HG02973 (cell line): Measurements from ENCODE around the gene ROBO1.

ENCODE experiments used
- ATAC-seq: cut with Tn5 transposase; IDR thresholded peaks from one replicate; pipeline ENCODE4 v1.9.1; 2021; ENCODE audit warnings: moderate library complexity; ENCODE audit not compliant: unreplicated experiment

The ROBO1 gene

DNA sequence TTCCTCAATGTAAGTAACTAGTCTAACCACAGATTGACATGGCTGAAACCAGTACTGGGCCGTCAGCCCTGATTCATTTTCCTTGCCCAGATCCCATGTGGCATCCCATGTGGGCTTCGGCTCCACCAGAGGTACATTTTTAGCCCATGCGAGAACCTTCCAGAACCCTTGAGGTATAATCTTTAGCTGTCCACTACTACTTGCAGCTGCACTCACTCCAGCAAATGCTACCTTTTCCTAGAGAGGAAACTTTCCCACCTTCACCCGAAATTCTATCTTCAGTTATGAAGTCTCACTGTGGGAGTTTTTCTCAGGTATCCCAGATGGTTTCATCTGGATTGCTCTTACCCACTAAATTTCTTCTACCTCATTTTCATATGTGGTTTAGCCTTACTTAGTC is 907.2 kb downstream of the ROBO1 start:
- no peak for ATAC-seq

DNA sequence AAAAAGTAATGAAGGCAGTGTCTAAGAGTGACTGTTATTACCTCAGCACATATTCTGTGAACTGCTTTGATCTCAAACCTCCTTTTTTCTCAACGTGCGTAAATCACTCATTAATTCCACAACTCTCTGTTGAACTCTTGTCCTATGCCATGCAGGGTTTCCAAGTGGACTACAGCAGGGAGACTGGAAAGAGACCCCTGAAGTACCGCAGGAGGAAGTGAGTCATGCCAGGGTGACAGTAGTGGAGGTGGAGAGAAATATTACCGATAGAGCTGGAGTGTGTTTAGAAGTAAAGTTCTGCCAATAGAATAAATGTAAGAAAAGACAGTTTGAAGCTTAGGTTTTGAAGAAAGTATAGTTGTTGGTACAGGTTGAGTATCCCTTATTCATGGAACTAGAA is 908.9 kb downstream of the ROBO1 start:
- no peak for ATAC-seq

DNA sequence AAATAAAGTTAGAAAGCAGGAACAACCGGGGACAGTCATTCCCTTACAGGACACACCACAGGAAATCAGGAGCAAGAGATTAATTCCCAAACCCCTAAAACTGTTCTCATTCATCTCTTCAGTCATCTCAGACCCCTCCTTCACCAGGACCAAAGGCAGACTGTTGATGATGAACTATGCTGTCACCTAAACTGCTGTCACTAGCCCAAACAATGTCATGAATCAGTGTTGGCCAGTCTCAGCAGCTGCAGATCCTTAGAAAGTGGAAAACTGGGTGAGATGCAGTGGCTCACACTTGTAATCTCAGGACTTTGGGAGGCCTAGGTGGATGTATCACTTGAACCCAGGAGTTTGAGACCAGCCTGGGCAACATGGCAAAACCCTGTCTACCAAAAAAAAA is 909.6 kb downstream of the ROBO1 start:
- no peak for ATAC-seq

DNA sequence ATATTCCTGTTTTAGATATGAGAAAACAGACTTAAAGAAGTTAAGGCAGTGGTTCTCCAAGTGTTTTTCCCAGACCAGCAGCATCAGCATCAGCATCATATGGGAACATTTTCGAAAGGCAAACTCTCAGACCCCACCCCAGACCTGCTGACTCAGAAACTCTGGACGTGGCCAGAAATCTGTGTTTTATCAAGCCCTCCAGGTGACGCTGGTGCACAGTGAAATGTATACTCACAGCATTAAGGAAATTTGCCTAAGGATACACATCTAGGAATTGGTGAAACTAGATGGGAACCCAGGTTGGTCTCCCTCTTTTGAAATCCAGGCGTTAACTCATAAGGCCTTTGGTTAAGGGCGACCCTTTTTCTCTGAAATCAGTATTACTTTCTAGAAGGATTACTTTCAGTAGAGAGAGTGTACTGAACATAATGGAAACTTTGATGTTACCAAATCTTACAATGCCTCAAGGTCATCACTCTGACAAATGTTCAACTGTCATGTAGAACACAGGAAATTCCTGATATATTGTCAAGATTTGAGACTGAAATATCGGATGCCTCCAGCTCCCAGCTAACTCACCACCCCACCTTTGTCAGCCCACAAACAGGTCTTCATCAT is 910.2 kb downstream of the ROBO1 start:
- ATAC-seq, result no peak

DNA sequence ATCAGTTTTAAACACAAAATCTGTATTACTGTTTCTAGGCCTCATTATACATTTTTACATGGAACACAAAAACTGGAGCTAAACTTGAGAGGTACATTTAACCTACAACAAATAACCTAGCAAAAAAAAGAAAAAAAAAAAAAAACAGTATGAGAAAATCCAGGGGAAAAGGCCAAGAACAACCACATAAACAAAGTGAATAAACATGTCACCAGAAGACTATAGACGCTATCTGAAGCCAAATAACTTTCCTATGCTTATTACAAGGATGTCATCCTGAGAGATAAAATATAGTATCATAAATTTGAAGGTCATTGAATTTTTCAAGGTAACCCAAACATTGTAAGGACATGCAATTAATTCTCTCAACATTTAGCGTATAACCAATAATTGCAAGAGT is 911.6 kb downstream of the ROBO1 start:
- no peak for ATAC-seq

DNA sequence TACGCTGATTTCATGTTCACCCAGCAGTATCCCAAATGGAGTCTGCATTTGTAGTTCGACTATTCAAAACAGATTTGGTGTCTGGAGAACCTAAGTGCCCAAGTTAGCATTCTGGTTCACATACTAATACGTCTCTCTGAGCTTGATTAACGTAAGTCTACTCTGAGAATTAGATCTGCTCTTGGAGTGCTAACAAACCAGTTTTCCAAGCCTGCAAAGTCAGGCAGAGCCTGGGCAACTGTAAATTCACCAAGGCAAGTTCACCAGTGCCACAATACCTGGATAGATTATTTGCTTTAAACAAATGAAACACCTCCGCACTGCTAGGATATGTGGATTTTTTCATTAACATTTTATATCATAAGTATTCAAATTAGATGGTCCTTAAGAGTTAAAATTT is 912.6 kb downstream of the ROBO1 start:
- ATAC-seq, result no peak

DNA sequence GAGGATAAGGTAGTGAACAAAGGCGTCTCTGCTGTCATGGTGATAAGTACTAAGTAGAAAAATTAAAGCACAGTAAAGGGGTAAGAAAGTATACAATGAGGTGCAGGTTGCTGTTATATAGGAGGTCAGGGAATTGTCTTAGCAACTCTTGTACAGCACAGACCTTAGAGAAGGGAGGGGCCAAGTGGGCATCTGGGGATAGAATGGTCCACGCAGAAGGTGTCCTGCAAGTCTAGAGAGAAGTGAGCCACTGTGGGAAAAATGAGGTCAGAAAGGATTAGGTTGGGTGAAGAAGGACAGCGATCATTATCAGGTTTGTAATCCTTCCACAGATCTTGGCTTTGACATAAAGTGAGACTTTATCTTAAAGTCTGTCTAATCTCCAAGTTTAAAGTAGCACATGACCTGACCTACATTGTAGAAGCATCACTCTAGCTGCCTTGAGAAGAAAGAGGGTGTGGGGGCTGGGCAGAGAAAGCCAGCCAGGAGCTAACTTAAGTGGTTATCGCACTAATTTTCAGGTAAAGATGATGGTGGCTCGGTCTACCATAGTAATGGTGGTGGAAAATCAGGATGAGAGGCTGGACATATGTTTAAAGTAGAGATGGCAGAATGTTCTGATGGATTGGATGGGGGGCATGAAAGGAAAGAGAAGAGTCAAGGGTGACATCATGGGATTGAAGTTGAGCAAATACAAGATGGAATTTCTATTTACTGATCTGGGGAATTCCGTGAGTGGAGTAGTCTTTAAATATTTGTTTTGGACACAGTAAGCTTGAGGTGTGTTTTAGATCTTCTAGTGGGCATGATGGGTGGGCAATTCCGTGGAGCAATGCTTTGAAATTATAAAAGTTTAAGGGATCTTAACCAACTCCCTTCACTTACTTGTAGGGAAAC is 919.2 kb downstream of the ROBO1 start:
- no peak for ATAC-seq

DNA sequence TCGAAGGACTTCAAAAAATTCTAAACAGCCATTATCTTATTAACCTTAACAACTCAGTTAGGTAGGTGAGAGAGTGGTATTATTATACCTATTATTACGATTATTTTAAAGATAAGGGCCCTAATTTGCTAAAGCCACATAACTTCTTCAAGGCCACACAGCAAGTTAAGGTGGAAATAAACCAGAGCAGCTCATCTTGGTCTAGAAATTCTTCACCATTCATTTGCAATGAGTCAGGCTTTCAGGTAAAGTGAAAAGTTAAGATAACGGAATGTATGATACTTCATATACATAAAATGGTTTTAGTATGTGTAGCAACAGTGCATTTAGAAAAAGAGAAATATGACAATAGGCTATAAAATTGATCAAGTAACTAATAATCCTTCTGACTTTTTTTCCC is 920.2 kb downstream of the ROBO1 start:
- no peak for ATAC-seq

DNA sequence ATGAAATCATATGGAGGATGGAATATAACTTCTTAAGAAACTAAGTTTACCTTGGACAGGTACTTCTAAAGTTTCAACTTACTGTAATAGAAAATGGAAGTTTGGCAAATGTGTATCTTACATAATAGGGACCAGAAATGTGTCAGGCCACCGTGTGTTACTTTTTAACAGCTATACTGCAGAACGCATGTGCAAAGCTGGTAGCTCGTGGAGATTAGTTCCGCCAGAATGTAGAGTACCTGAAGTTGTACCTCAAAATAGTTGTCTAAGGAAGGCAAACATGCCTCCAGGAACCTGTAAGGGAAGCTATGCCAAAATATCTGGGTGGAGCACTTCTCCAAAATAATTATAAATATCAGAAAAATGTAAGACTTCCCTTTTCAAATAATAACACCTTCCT is 920.6 kb downstream of the ROBO1 start:
- ATAC-seq, result no peak

DNA sequence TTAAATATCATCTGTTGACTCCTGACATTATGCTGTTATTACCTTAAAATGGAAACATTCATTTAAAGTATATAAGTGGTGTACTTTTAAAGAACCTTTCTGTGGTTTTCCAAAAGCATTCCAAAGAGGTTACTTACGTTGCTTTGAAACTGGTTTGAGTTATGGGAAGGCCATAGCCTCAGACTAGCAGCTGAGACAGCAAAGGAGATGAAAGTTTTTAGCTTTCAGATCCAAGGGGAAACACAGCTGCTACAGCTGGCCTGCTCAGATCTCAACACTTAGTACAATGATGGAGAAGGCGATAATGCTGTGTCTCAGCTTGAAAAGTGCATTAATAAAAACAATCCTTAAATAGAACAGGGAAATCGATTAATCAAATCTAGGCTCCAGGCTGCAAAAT is 921.1 kb downstream of the ROBO1 start:
- ATAC-seq, result no peak

DNA sequence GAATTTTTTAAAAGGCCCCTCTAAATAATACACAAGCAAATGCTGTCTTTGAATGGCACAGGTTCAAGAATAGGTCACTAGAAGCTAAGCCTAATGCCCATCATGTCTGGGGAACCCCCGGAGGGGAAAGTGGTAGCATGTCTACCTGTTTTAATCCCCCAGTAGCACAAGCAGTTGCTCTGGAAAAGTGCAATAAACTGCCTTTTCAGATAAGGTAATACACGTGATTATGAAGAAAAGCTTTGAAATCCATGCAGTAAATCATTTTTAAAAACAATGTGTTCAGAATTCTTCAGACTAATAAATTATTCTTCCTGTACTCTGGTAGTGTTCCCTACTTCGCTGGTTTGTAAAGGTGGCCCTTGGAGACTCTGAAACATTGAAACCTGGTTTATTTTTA is 922.2 kb downstream of the ROBO1 start:
- no peak for ATAC-seq

DNA sequence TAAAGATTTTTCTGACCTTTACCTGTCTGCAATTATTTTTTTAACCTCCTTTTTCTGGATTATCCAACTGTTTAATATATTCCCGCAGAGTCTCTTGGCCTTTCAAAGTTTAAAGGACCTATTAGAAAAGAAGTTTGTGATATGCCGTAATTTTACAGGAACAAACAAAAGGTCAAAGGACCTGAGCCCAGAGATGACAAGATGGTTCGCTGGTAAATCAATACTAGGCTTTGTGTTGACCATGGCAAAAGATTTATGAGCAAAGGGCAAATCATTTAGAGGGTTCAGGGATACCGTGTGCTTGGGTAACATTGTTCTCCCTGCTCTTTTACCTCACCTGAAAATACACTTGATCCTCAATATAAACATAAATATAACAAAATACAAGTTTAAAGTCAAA is 923.5 kb downstream of the ROBO1 start:
- no peak for ATAC-seq

DNA sequence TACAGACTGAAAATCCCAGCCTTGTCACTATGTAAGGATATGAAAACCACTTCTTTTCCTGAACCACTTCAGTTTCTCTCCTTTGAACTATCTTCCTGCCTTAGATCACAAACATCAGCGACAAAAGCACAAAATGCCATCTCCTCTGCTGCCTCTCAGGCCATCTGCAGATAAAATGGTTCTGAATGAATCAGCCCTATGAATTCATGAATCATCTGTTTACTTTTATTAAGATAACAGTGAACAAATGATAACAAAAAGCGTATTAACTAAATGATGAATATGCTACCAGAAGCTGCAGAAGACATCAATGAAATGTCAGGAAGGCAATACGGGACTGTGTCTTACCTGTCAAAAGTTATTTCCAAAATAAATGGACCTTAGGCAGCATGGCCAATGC is 928.1 kb downstream of the ROBO1 start:
- ATAC-seq, result no peak

DNA sequence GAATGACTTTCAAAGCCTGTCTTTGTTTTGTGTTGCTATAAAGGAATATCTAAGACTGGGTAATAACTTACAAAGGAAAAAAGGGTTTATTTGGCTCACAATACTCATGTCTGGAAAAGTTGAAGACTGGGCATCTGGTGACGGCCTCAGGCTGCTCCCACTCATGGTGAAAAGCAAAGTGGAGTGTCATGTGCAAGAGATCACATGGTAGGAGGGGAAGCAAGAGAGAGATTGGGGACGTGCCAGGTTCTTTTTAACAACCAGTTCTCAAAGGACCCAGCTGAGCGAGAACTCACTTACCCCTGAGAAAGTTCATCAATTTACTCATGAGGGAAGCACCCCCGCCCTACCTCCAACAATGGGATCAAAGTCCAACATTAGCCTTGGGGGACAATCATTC is 929.4 kb downstream of the ROBO1 start:
- no peak for ATAC-seq

DNA sequence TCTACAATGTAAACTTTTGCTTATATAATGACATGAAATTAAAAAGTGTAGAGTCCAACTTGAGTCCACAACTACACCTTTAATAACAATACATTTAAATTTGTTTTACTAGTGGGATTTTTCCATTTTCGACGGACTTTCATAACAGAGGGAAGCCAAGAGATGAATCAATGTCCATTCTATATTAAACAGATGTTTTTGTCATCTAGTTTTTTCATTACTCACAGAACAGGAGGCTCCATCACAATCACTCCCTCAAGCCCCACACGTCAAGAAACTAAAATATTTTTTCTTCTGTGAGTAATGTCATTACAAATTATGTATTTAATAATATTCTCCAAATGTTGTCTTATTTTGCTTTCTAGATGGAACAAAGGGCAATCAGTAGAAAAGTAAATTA is 932.9 kb downstream of the ROBO1 start:
- no peak for ATAC-seq

DNA sequence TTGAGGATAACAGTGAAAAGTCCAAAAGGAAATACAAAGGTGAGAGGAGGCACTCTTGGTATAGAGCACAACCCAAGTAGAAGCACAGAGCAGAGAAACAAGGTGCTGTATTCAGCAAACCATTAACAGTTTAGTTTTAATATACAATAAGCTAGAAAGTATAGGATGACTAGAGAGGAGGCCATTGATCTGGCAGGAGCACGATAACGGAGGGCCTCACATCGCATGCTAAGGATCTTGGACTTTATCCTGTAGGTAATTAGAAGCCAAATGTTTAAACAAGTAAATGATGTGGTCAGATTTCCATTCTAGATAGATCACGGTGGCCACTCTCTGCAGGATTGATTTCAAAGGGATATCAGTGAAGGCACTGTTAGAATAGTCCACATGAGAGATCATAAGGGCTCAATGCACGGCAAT is 935.0 kb downstream of the ROBO1 start:
- ATAC-seq, result no peak

DNA sequence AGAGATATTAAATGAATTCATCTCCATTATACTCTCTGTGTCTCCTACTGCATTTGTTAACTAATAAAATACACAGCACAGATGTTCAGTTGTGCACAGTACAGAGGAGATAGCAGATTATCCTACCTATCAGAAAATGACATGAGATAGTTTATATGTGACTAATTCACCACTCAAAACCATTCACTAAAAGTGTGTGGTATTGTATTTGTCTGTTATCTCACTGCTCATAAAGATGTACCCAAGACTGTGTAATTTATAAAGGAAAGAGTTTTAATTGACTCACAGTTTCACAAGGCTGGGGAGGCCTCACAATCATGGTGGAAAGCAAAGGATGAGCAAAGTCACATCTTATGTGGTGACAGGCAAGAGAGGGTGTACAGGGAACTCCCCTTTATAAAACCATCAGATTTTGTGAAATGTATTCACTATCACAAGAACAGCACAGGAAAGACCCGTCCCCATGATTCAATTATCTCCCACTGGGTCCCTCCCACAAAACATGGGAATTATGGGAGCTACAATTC is 936.3 kb downstream of the ROBO1 start:
- ATAC-seq, result no peak

DNA sequence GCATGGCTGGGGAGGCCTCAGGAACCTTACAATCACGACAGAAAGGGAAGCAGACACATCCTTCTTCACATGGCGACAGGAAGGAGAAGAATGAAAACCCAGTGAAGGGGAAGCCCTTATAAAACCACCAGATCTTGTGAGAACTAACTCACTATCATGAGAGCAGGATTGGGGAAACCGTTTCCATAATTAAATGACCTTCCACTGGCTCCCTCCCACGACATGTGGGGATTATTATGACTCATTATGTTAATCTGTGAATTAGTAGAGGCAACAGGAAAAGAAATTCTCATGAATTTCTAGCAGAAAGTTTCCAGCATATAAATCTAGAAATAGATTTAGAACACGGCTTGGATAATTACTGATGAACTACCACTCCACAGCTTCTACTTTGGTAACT is 937.3 kb downstream of the ROBO1 start:
- ATAC-seq, result no peak

DNA sequence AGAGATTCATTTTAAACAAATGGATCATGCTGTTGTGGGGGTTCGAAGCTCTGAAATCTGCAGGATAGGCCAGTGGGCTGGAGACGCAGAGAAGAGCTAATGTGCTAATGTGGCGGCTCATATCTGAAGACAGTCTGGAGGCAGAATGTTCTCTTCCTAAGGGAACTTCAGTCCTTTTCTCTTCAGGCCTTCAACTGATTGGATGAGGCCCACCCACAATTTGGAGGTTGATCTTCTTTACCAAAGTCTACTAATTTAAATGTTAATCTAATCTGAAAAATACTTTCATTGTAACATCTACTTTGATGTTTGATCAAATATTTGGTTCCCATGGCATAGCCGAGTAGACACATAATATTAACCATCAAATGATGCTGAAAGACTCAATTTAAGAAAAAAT is 940.2 kb downstream of the ROBO1 start:
- no peak for ATAC-seq

DNA sequence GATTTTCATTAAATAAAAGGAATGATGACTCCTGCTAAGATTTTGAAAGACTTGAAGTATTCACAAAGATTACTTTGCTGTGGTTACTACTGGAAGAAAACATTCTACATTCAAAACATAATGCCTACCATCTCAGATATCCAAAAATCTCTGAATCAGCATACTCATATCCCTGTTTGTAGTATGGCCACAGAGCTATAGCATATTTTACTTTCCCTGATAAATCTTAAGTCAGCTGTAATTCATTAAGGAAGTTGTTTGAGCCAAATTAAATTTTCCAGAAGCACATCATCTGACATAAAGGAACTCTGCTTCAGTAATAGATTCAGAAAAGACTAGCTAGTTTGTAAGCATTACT is 942.0 kb downstream of the ROBO1 start:
- no peak for ATAC-seq

DNA sequence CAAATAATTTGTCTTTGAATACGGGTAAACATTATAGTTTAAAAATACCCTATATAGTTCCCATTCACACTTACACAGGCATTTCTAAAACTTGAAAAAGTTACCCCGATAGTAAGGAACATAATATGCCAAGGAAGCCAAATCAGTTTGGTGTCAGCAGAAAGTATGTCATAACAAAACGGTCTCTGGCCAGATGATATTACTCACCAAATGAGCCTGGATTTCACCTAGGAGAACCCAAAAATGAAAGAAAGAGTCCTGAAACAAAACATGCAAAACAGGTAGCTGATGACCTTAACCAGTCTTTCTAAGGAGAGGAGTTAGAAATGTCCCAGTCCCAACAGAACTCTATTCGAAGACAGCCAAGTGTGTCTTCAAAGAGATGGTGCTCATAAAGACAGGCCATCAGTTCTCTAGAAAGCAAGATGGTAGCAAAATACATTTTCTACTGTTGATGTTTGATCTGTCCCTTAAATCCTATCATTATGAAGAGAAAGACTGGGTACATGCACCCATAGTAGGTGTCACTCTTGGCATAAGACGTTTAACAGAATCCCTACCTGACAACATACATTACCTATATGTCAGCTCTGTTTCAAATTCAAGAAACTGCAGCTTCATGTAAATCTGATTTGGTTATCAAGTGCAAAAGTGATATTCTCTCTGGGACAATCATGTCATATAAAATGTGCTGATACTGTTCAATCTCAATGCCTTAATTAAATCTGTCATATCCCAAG is 942.5 kb downstream of the ROBO1 start:
- no peak for ATAC-seq

DNA sequence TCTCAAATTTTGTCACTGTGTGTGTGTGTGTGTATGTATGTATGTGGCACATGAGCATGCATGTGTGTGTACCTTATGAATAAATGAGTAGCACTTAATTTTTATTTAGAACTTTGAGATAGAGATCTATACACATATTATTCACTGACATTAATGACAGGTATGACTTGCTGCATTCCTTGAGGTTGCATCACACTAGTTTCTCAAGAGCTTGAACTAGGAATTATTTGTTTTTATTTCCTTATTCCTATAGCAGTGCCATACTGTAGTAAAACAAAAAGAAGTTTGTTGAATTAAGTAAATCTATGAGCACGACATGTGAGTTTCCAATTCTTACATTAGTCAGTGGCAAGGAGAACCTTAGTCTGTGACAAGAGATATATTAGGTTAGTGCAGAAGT is 943.9 kb downstream of the ROBO1 start:
- ATAC-seq, result no peak
